H9 (cell line): Measurements from ENCODE around the gene SNAI1. TPM values are rescaled to one million over a fixed set of nuclear protein-coding genes. Genes with fewer than 3 reads are reported as not detected.

ENCODE experiments used
- DNase-seq: peaks from one replicate; pipeline ENCODE4 v3.0.0-alpha.2; 2017
- H2AFZ ChIP-seq: one replicate; pipeline ENCODE4 v1.6.1; 2013; ENCODE audit warnings: mild to moderate bottlenecking, low read length, control low read depth, moderate library complexity
- H2AK5ac ChIP-seq: 2 replicates; pipeline ENCODE4 v1.6.1; 2013; ENCODE audit warnings: low read length, control low read depth, mixed read lengths; ENCODE audit not compliant: insufficient read length
- H2BK120ac ChIP-seq: one replicate; pipeline ENCODE4 v1.6.1; 2013; ENCODE audit warnings: low read depth, mild to moderate bottlenecking, low read length, control low read depth, inconsistent platforms; ENCODE audit not compliant: poor library complexity, severe bottlenecking
- H2BK12ac ChIP-seq: 2 replicates; pipeline ENCODE4 v1.6.1; 2013; ENCODE audit warnings: low read length, control low read depth, mixed read lengths, low read depth; ENCODE audit not compliant: insufficient read length
- H2BK15ac ChIP-seq: 2 replicates; pipeline ENCODE4 v1.6.1; 2013; ENCODE audit warnings: low read depth, low read length, control low read depth
- H2BK20ac ChIP-seq: one replicate; pipeline ENCODE4 v1.6.1; 2013; ENCODE audit warnings: low read depth, mild to moderate bottlenecking, low read length, control low read depth, inconsistent platforms; ENCODE audit not compliant: poor library complexity, severe bottlenecking
- H2BK5ac ChIP-seq: 2 replicates; pipeline ENCODE4 v1.6.1; 2013; ENCODE audit warnings: low read length, control low read depth, mixed read lengths; ENCODE audit not compliant: insufficient read length
- H3K14ac ChIP-seq: 2 replicates; pipeline ENCODE4 v1.6.1; 2013; ENCODE audit warnings: low read length, control low read depth; ENCODE audit not compliant: insufficient read depth
- H3K18ac ChIP-seq: 2 replicates; pipeline ENCODE4 v1.6.1; 2013; ENCODE audit warnings: low read depth, mild to moderate bottlenecking, mixed read lengths, low read length, control low read depth; ENCODE audit not compliant: insufficient read length
- H3K23ac ChIP-seq: 2 replicates; pipeline ENCODE4 v1.6.1; 2013; ENCODE audit warnings: low read length, control low read depth, mixed read lengths, low read depth; ENCODE audit not compliant: insufficient read length
- H3K23me2 ChIP-seq: 2 replicates; pipeline ENCODE4 v1.6.1; 2013; ENCODE audit warnings: low read depth, mild to moderate bottlenecking, mixed read lengths, low read length, control low read depth; ENCODE audit not compliant: insufficient read length, poor library complexity, severe bottlenecking
- H3K27ac ChIP-seq: 2 replicates; pipeline ENCODE4 v1.5.1; 2013; ENCODE audit warnings: low read length, control low read depth, mixed read lengths, low read depth; ENCODE audit not compliant: insufficient read length
- H3K27me3 ChIP-seq: 2 replicates; pipeline ENCODE4 v1.6.1; 2013; ENCODE audit warnings: low read length, control low read depth, inconsistent platforms; ENCODE audit not compliant: insufficient read depth
- H3K4ac ChIP-seq: 2 replicates; pipeline ENCODE4 v1.6.1; 2013; ENCODE audit warnings: low read depth, mild to moderate bottlenecking, control low read depth, inconsistent platforms, low read length, moderate library complexity
- H3K4me1 ChIP-seq: 2 replicates; pipeline ENCODE4 v1.6.1; 2013; ENCODE audit warnings: low read length, control low read depth, inconsistent platforms; ENCODE audit not compliant: insufficient read depth
- H3K4me2 ChIP-seq: 2 replicates; pipeline ENCODE4 v1.6.1; 2013; ENCODE audit warnings: low read length, control low read depth, mixed read lengths; ENCODE audit not compliant: insufficient read length, insufficient read depth
- H3K56ac ChIP-seq: 2 replicates; pipeline ENCODE4 v1.6.1; 2013; ENCODE audit warnings: low read depth, mild to moderate bottlenecking, mixed read lengths, low read length, control low read depth; ENCODE audit not compliant: insufficient read length
- H3K79me1 ChIP-seq: 2 replicates; pipeline ENCODE4 v1.6.1; 2013; ENCODE audit warnings: low read depth, mild to moderate bottlenecking, moderate library complexity, low read length, control low read depth, inconsistent platforms; ENCODE audit not compliant: insufficient read depth, poor library complexity, severe bottlenecking
- H3K79me2 ChIP-seq: 2 replicates; pipeline ENCODE4 v1.6.1; 2013; ENCODE audit warnings: low read length, control low read depth, inconsistent platforms; ENCODE audit not compliant: insufficient read depth
- H3K9ac ChIP-seq: 2 replicates; pipeline ENCODE4 v1.6.1; 2013; ENCODE audit warnings: low read length, control low read depth, mixed read lengths; ENCODE audit not compliant: insufficient read length; ENCODE audit errors: extremely low read depth
- H3K9me3 ChIP-seq: one replicate; pipeline ENCODE4 v1.6.1; 2013; ENCODE audit warnings: low read depth, low read length, inconsistent platforms; ENCODE audit not compliant: control insufficient read depth
- H3T11ph ChIP-seq: one replicate; pipeline ENCODE4 v1.6.1; 2013; ENCODE audit warnings: mild to moderate bottlenecking, low read length, control low read depth, inconsistent platforms
- H4K20me1 ChIP-seq: one replicate; pipeline ENCODE4 v1.6.1; 2013; ENCODE audit not compliant: control insufficient read depth, insufficient read length, insufficient read depth
- H4K5ac ChIP-seq: 2 replicates; pipeline ENCODE4 v1.6.1; 2013; ENCODE audit warnings: low read depth, mild to moderate bottlenecking, mixed read lengths, low read length, control low read depth; ENCODE audit not compliant: insufficient read length
- H4K8ac ChIP-seq: replicated peaks from 2 replicates; pipeline ENCODE4 v1.6.1; 2013; ENCODE audit warnings: low read length, control low read depth, mixed read lengths, low read depth; ENCODE audit not compliant: insufficient read length
- H4K91ac ChIP-seq: 2 replicates; pipeline ENCODE4 v1.6.1; 2013; ENCODE audit warnings: low read depth, mild to moderate bottlenecking, moderate library complexity, mixed read lengths, low read length, control low read depth; ENCODE audit not compliant: insufficient read length
- H3K27ac Mint-ChIP-seq, 3 experiments: 2 replicates in 2 of 3; 3 replicates in 1 of 3; pipeline ENCODE4 v1.8.0; 2020 to 2021; ENCODE audit warnings: mixed read lengths in 3 of 3, mild to moderate bottlenecking in 1 of 3, moderate library complexity in 1 of 3
- H3K27me3 Mint-ChIP-seq: 2 replicates; pipeline ENCODE4 v1.8.0; 2021; ENCODE audit warnings: low read depth, mild to moderate bottlenecking, moderate library complexity, mixed read lengths
- H3K36me3 Mint-ChIP-seq, 3 experiments: 2 replicates in 2 of 3; 3 replicates in 1 of 3; pipeline ENCODE4 v1.8.0; 2020 to 2021; ENCODE audit warnings: low read depth in 3 of 3, mixed read lengths in 3 of 3; ENCODE audit not compliant: insufficient read depth in 1 of 3
- H3K4me1 Mint-ChIP-seq, 2 experiments: 2 replicates each; pipeline ENCODE4 v1.8.0; 2020; ENCODE audit warnings: mixed read lengths in 2 of 2
- H3K4me3 Mint-ChIP-seq, 2 experiments: 2 replicates in 1 of 2; 3 replicates in 1 of 2; pipeline ENCODE4 v1.8.0; 2020 to 2021; ENCODE audit warnings: mild to moderate bottlenecking in 2 of 2, mixed read lengths in 2 of 2, moderate library complexity in 1 of 2
- H3K9me3 Mint-ChIP-seq, 2 experiments: 2 replicates in 1 of 2; 3 replicates in 1 of 2; pipeline ENCODE4 v1.8.0; 2020; ENCODE audit warnings: mild to moderate bottlenecking in 2 of 2, mixed read lengths in 2 of 2, moderate library complexity in 1 of 2
- CTCF ChIP-seq: fragments of 200-600 bp; sonication (generic); conservative IDR thresholded peaks from 3 replicates; pipeline ENCODE4 v1.8.0; 2021; ENCODE audit warnings: antibody characterized with exemption, mild to moderate bottlenecking
- WGBS: extraction: QIAGEN DNeasy Blood & Tissue Kit; methylation state at CpG from one replicate; pipeline ENCODE4 v1.1.7; 2013; ENCODE audit warnings: missing lambda C conversion rate, low lambda C conversion rate, mixed read lengths; ENCODE audit not compliant: insufficient read length; ENCODE audit errors: extremely low coverage; 5-methylcytosine and 5-hydroxymethylcytosine counted together
- total RNA-seq: library from RNA; stranded (reverse); gene quantifications from 2 replicates; pipeline ENCODE4 v1.2.1, GENCODE V29; 2021

The SNAI1 gene
- total RNA-seq, 1 experiment from 2014 or later = 7.0 TPM

GRCh38 chr20:50012282-50013263, 29.8 kb downstream of the SNAI1 start:
- Histone ChIP-seq H3K27ac (no peak overlapping the region), H3K4me2 (no peak overlapping the region)

More at GRCh38 chr20:50012282-50013263, 29.8 kb downstream of the SNAI1 start:
- H3K9me3 ChIP-seq = no peaks in the 10 kb centered on the region
- H2BK5ac ChIP-seq = no peak overlapping the region
- WGBS = no CpG with 5 or more reads among the region's 12 CpGs
- H3K79me2 ChIP-seq = no peaks in the 10 kb centered on the region
- Mint-ChIP-seq H3K4me1 (peaks cover 18 to 37% of the 10 kb centered on the region in 2 experiments), H3K27me3 (peaks cover 18% of the 10 kb centered on the region), H3K27ac (no peak overlapping the region), H3K36me3 (no peaks in the 10 kb centered on the region), H3K9me3 (no peaks in the 10 kb centered on the region), H3K4me3 (0 out of 5 replicates have a peak overlapping the region, but pooled peaks of 1 of the 2 experiments have one; percentile 2)
- TF ChIP-seq CTCF = no peak
- H4K20me1 ChIP-seq = no peaks in the 10 kb centered on the region
- H2BK20ac ChIP-seq = no peak overlapping the region
- no peak overlapping the region for H4K91ac ChIP-seq
- H2BK15ac ChIP-seq = no peak overlapping the region
- peaks cover 4% of the 10 kb centered on the region; the same call in 1 of the 2 replicates for H3K4me1 ChIP-seq
- H3K18ac ChIP-seq = no peak overlapping the region
- H2BK12ac ChIP-seq = no peak overlapping the region
- H4K8ac ChIP-seq = no peak overlapping the region
- H3K9ac ChIP-seq = no peak overlapping the region
- H3K23ac ChIP-seq = no peak overlapping the region
- H3K56ac ChIP-seq = no peak overlapping the region
- no peaks in the 10 kb centered on the region; the same call in 1 of the 2 replicates for H3K27me3 ChIP-seq
- no peak for DNase-seq
- H4K5ac ChIP-seq = no peak overlapping the region
- H2AK5ac ChIP-seq = no peak overlapping the region
- H2AFZ ChIP-seq = no peak overlapping the region
- H3K23me2 ChIP-seq = peaks cover 10% of the 10 kb centered on the region
- no peaks in the 10 kb centered on the region for H3K79me1 ChIP-seq
- H3K4ac ChIP-seq = no peak overlapping the region
- no peak overlapping the region for H3T11ph ChIP-seq
- H3K14ac ChIP-seq = no peak overlapping the region
- H2BK120ac ChIP-seq = no peak overlapping the region
